SK-N-SH (cell line): ENCODE measurements around the gene TSHZ3.

ENCODE experiments used
- EP300 ChIP-seq, 2 experiments: IDR thresholded peaks; 2 replicates each; pipeline versions ENCODE4 v1.4.0 to v1.6.1; 2012; ENCODE audit warnings: borderline replicate concordance in 1 of 2, low read depth in 1 of 2, low read length in 1 of 2
- EZH2phosphoT487 ChIP-seq: fragments of 200-600 bp; sonication (generic); IDR thresholded peaks from 2 replicates; pipeline ENCODE4 v1.6.1; 2017; ENCODE audit warnings: low read depth, mixed run types, mild to moderate bottlenecking, antibody characterized with exemption, moderate library complexity, borderline replicate concordance
- GATA2 ChIP-seq: sonication (generic); formaldehyde crosslinking; IDR thresholded peaks from 2 replicates; pipeline ENCODE4 v1.5.0; 2020; ENCODE audit warnings: mild to moderate bottlenecking, missing genetic modification reagents
- IRF3 ChIP-seq: fragments of 150-350 bp; IDR thresholded peaks from 2 replicates; pipeline ENCODE4 v1.6.1; 2016; ENCODE audit warnings: mild to moderate bottlenecking, low read depth, low read length
- MXI1 ChIP-seq: IDR thresholded peaks from 2 replicates; pipeline ENCODE4 v1.6.1; 2012; ENCODE audit warnings: mild to moderate bottlenecking, low read depth, low read length, improper control_type of control experiment
- SMC3 ChIP-seq: IDR thresholded peaks from 2 replicates; pipeline ENCODE4 v1.6.1; 2012; ENCODE audit warnings: low read depth, low read length, improper control_type of control experiment
- TCF12 ChIP-seq: IDR thresholded peaks from 2 replicates; pipeline ENCODE4 v1.4.0; 2012
- USF2 ChIP-seq: fragments of 150-350 bp; IDR thresholded peaks from 2 replicates; pipeline ENCODE4 v1.6.1; 2017; ENCODE audit warnings: antibody characterized with exemption, low read length, low read depth, borderline replicate concordance
- YY1 ChIP-seq: IDR thresholded peaks from 2 replicates; pipeline ENCODE4 v1.4.0; 2012; ENCODE audit warnings: low read depth, mild to moderate bottlenecking
- TF ChIP-seq, protein P1 (sequence below): fragments of 200-600 bp; sonication (generic); IDR thresholded peaks from 2 replicates; pipeline ENCODE4 v1.6.1; 2017; ENCODE audit warnings: antibody characterized with exemption, mild to moderate bottlenecking, moderate library complexity
- TF ChIP-seq, protein P2 (sequence below): IDR thresholded peaks from 2 replicates; pipeline ENCODE4 v1.4.0; 2012; ENCODE audit warnings: low read depth, borderline replicate concordance
- TF ChIP-seq, protein P3 (sequence below): IDR thresholded peaks from 2 replicates; pipeline ENCODE4 v1.4.0; 2012; ENCODE audit warnings: low read depth

GRCh38 chr19:31258211-31259052, 90.8 kb downstream of the TSHZ3 start:
- no peak for TF ChIP-seq EP300 (IDR thresholded peaks at IDR 0.05; ENCODE audit: borderline replicate concordance in 1 of 2, low read depth in 1 of 2, low read length in 1 of 2)
- TF ChIP-seq, protein P1, sequence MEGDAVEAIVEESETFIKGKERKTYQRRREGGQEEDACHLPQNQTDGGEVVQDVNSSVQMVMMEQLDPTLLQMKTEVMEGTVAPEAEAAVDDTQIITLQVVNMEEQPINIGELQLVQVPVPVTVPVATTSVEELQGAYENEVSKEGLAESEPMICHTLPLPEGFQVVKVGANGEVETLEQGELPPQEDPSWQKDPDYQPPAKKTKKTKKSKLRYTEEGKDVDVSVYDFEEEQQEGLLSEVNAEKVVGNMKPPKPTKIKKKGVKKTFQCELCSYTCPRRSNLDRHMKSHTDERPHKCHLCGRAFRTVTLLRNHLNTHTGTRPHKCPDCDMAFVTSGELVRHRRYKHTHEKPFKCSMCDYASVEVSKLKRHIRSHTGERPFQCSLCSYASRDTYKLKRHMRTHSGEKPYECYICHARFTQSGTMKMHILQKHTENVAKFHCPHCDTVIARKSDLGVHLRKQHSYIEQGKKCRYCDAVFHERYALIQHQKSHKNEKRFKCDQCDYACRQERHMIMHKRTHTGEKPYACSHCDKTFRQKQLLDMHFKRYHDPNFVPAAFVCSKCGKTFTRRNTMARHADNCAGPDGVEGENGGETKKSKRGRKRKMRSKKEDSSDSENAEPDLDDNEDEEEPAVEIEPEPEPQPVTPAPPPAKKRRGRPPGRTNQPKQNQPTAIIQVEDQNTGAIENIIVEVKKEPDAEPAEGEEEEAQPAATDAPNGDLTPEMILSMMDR: no peak
- no peak for TF ChIP-seq USF2
- TF ChIP-seq, protein P2, sequence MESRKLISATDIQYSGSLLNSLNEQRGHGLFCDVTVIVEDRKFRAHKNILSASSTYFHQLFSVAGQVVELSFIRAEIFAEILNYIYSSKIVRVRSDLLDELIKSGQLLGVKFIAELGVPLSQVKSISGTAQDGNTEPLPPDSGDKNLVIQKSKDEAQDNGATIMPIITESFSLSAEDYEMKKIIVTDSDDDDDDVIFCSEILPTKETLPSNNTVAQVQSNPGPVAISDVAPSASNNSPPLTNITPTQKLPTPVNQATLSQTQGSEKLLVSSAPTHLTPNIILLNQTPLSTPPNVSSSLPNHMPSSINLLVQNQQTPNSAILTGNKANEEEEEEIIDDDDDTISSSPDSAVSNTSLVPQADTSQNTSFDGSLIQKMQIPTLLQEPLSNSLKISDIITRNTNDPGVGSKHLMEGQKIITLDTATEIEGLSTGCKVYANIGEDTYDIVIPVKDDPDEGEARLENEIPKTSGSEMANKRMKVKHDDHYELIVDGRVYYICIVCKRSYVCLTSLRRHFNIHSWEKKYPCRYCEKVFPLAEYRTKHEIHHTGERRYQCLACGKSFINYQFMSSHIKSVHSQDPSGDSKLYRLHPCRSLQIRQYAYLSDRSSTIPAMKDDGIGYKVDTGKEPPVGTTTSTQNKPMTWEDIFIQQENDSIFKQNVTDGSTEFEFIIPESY: no peak
- TF ChIP-seq GATA2: no peak
- no peak for TF ChIP-seq YY1
- TF ChIP-seq SMC3: no peak
- no peak for TF ChIP-seq EZH2phosphoT487
- no peak for TF ChIP-seq TCF12
- no peak for TF ChIP-seq MXI1
- TF ChIP-seq IRF3: no peak
- TF ChIP-seq, protein P3, sequence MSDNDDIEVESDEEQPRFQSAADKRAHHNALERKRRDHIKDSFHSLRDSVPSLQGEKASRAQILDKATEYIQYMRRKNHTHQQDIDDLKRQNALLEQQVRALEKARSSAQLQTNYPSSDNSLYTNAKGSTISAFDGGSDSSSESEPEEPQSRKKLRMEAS: no peak
